Measurements from ENCODE around the gene BEST4.
"Not testable (repeated sequence)": the region's sequence is repeated elsewhere in the genome, so short reads cannot be mapped to it uniquely, and the experiment has no call there.

The BEST4 gene

DNA sequence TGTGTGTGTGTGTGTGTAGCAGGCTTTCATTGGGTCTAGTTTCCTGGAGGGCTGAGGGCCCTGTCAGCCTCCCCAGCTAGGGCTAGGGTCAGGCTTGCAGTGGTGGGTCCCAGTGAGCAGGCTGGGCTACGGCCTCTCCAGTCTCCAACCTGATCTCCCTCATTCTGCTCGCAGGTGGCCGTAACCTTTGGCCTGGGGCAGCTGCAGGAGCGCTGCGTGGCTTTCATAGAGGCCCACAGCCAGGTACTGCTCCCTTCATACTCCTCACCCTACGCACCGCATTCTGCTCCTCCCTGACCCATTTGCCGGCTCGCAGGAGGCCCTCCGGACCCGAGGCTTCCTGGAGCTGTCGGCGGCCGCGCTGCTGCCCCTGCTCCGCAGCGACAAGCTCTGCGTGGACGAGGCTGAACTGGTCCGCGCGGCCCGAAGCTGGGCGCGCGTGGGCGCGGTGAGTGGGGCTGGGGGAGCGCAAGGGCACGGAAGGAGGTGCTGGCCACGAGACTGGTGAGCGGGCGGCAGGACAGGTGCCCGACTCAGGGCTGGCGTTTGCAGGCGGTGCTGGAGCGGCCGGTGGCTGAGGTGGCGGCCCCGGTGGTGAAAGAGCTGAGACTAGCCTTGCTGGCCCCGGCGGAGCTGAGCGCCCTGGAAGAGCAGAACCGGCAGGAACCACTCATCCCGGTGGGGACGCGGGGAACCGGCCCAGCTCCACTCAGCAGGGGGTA, 25.0 kb upstream of the BEST4 start:
- Histone ChIP-seq H3K4me1 (ENCODE audit: control insufficient read depth, insufficient read depth, low read length) (peaks cover 22% of the 10 kb centered on the region), H3K4me3 (ENCODE audit: low read length) (peak overlapping the region; percentile 90), H3K27ac (ENCODE audit: low read depth, low read length) (peak overlapping the region; percentile 84), H3K27me3 (ENCODE audit: control insufficient read depth, insufficient read depth, low read length) (no peaks in the 10 kb centered on the region), H3K36me3 (ENCODE audit: control insufficient read depth, insufficient read depth, low read length) (no peaks in the 10 kb centered on the region), H3K9ac (ENCODE audit: low read length) (peak overlapping the region; percentile 41)

DNA sequence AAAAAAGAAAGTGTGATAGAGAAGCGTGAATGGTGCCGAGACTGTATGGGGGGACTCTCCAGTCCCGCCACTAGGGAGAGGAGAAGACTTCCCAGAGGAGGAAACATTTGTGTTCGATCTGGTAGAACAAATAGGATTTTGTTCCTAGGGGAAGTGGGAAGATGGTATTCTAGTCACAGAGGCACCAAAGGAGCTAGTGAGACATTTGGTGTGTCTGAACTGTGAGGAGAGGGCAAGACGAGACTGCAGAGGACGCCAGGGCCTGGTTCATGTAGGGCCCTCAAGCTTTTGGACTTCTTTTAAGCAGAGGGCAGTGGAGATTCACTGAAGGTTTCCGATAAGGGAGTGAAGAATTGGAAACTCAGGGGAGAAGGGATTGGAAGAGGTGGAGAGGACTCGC, 23.3 kb upstream of the BEST4 start:
- H3K4me1 ChIP-seq (ENCODE audit: control insufficient read depth, insufficient read depth, low read length): peaks cover 36% of the 10 kb centered on the region
- no peaks in the 10 kb centered on the region for H3K27me3 ChIP-seq (ENCODE audit: control insufficient read depth, insufficient read depth, low read length)
- H3K4me3 ChIP-seq (ENCODE audit: low read length): no peak overlapping the region
- no peak overlapping the region for H3K9ac ChIP-seq (ENCODE audit: low read length)
- H3K27ac ChIP-seq (ENCODE audit: low read depth, low read length): no peak overlapping the region
- H3K36me3 ChIP-seq (ENCODE audit: control insufficient read depth, insufficient read depth, low read length): no peaks in the 10 kb centered on the region

- Histone ChIP-seq H3K4me1 (ENCODE audit: control insufficient read depth, insufficient read depth, low read length) (peaks cover 36% of the 10 kb centered on the region), H3K27ac (ENCODE audit: low read depth, low read length) (peak overlapping the region; percentile 99), H3K4me3 (ENCODE audit: low read length) (peak overlapping the region; percentile 22)
- H3K36me3 ChIP-seq (ENCODE audit: control insufficient read depth, insufficient read depth, low read length); H3K9ac ChIP-seq (ENCODE audit: low read length); H3K27me3 ChIP-seq (ENCODE audit: control insufficient read depth, insufficient read depth, low read length): not testable (repeated sequence)
These were observed 22.8 kb upstream of the BEST4 start for GRCh38 chr1:44810762-44811105.

GRCh38 chr1:44810101-44810761, 22.3 kb upstream of the BEST4 start:
- Histone ChIP-seq H3K36me3 (ENCODE audit: control insufficient read depth, insufficient read depth, low read length) (no peaks in the 10 kb centered on the region), H3K4me1 (ENCODE audit: control insufficient read depth, insufficient read depth, low read length) (peaks cover 36% of the 10 kb centered on the region), H3K9ac (ENCODE audit: low read length) (no peak overlapping the region), H3K4me3 (ENCODE audit: low read length) (peak overlapping the region; percentile 22), H3K27me3 (ENCODE audit: control insufficient read depth, insufficient read depth, low read length) (no peaks in the 10 kb centered on the region), H3K27ac (ENCODE audit: low read depth, low read length) (peak overlapping the region; percentile 99)

- Histone ChIP-seq H3K4me1 (ENCODE audit: control insufficient read depth, insufficient read depth, low read length) (peaks cover 36% of the 10 kb centered on the region), H3K9ac (ENCODE audit: low read length) (peak overlapping the region; percentile 6), H3K4me3 (ENCODE audit: low read length) (peak overlapping the region; percentile 14), H3K27ac (ENCODE audit: low read depth, low read length) (peak overlapping the region; percentile 99), H3K36me3 (ENCODE audit: control insufficient read depth, insufficient read depth, low read length) (peaks cover 4% of the 10 kb centered on the region), H3K27me3 (ENCODE audit: control insufficient read depth, insufficient read depth, low read length) (no peaks in the 10 kb centered on the region)
These were observed 21.3 kb upstream of the BEST4 start for GRCh38 chr1:44808938-44809917.

DNA sequence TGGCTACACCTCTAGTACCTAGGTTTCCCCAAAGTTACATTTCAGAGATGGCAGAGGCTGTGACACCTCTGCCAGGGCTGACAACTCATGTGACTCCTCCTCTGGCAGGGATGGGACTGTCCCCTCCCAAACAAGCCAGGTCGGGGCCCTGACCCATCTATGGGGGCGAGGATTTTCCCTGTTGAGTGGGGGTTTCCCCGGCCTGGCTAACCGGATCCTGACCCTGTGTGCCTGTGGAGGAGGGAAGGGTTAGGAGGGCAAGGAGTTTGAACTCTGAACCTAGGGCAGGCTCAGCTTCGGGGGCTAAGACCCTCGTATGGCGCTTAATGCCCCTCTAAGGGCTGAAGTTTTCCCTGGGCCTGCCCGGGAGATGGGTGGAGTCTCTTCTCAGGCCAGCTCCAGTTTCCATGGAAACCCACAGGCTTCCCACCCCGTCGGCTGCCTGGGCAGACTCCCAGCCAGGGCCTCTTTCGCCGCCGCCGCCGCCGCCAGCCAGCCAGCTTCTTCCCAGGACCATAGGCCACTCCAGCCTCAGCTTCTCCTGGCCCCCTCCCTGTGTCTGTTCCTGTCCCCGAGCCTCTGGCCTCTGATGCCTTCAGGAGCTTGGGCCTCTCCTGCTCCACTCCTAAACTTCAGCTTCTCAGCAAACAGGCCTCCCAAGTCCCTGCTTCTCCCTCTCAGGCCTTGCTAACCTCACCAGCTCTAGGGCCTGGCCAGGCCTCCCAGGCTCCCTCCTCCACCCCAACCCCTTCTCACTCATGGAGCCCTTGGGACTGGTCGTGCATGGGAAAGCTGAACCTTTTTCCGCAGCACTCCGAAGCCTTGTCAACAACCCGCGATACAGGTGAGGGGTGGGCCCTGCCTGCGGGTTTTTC, 20.3 kb upstream of the BEST4 start, which contains the start of gene BTBD19:
Gene BTBD19 (plus strand): TSS at position 461 of the 875 bp plus-strand sequence. CDS start 298 bp downstream, at position 759.
- peak within 1 kb of the TSS; percentile 99 for H3K27ac ChIP-seq (ENCODE audit: low read depth, low read length)
- peaks cover 4% of the 10 kb centered on the region for H3K36me3 ChIP-seq (ENCODE audit: control insufficient read depth, insufficient read depth, low read length)

GRCh38 chr1:44807364-44808062, 19.5 kb upstream of the BEST4 start:
- H3K27me3 ChIP-seq (ENCODE audit: control insufficient read depth, insufficient read depth, low read length): no peaks in the 10 kb centered on the region
- H3K4me1 ChIP-seq (ENCODE audit: control insufficient read depth, insufficient read depth, low read length): peaks cover 36% of the 10 kb centered on the region
- peak overlapping the region; percentile 48 for H3K4me3 ChIP-seq (ENCODE audit: low read length)
- peak overlapping the region; percentile 99 for H3K27ac ChIP-seq (ENCODE audit: low read depth, low read length)
- peaks cover 10% of the 10 kb centered on the region for H3K36me3 ChIP-seq (ENCODE audit: control insufficient read depth, insufficient read depth, low read length)
- peak overlapping the region; percentile 57 for H3K9ac ChIP-seq (ENCODE audit: low read length)

More for the DNA sequence above, 20.3 kb upstream of the BEST4 start, which contains the start of gene BTBD19:
- H3K4me3 ChIP-seq (ENCODE audit: low read length): peak within 1 kb of the TSS; percentile 48
- peak within 1 kb of the TSS; percentile 57 for H3K9ac ChIP-seq (ENCODE audit: low read length)
- H3K4me1 ChIP-seq (ENCODE audit: control insufficient read depth, insufficient read depth, low read length): peaks cover 36% of the 10 kb centered on the region
- no peaks in the 10 kb centered on the region for H3K27me3 ChIP-seq (ENCODE audit: control insufficient read depth, insufficient read depth, low read length)

- H3K36me3 ChIP-seq (ENCODE audit: control insufficient read depth, insufficient read depth, low read length): peaks cover 15% of the 10 kb centered on the region
- H3K4me1 ChIP-seq (ENCODE audit: control insufficient read depth, insufficient read depth, low read length): peaks cover 38% of the 10 kb centered on the region
- H3K9ac ChIP-seq (ENCODE audit: low read length): peak within 1 kb of the TSS; percentile 57
- H3K27me3 ChIP-seq (ENCODE audit: control insufficient read depth, insufficient read depth, low read length): no peaks in the 10 kb centered on the region
- peak within 1 kb of the TSS; percentile 48 for H3K4me3 ChIP-seq (ENCODE audit: low read length)
- peak within 1 kb of the TSS; percentile 99 for H3K27ac ChIP-seq (ENCODE audit: low read depth, low read length)
These were observed 18.9 kb upstream of the BEST4 start, which contains the start of gene DYNLT4 for GRCh38 chr1:44806704-44807363. Gene DYNLT4 (minus strand): TSS chr1:44807351. CDS start chr1:44806668, 683 bp downstream.

DNA sequence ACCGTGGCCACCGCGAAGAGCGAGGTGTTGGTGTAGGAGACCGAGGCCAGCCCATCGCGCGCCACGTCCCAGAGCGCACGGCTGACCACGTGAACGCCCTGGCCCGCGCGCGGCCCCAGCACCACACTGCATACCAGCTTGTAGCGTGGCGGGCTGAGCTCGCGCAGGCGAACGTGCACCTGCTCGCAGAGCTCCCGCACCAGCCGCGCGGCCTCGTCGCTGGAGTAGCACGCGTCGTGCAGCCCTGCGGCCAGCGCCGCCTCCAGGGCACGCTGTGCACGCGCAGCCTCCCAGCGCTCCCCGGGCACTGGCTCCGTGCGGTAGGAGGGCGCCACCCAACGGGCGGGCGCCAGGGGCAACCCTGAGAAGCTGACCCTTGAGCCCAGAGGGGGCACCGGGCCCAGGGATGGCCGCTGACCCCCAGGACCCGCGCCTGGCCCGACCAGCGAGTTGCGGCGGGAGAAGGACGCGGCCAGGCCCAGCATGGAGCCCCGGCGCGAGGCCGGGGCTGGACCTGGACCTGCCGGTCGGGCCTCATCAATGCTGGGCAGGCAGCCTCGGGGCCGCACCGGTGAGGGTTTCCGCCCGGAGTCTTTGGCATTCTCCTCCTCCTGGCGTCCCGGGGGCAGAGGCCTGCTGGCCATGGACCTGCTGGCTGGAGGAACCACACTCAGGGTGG, 18.2 kb upstream of the BEST4 start:
- Histone ChIP-seq H3K9ac (ENCODE audit: low read length) (no peak overlapping the region), H3K4me3 (ENCODE audit: low read length) (no peak overlapping the region), H3K27me3 (ENCODE audit: control insufficient read depth, insufficient read depth, low read length) (no peaks in the 10 kb centered on the region), H3K27ac (ENCODE audit: low read depth, low read length) (peak overlapping the region; percentile 99), H3K36me3 (ENCODE audit: control insufficient read depth, insufficient read depth, low read length) (peaks cover 16% of the 10 kb centered on the region), H3K4me1 (ENCODE audit: control insufficient read depth, insufficient read depth, low read length) (peaks cover 39% of the 10 kb centered on the region)

DNA sequence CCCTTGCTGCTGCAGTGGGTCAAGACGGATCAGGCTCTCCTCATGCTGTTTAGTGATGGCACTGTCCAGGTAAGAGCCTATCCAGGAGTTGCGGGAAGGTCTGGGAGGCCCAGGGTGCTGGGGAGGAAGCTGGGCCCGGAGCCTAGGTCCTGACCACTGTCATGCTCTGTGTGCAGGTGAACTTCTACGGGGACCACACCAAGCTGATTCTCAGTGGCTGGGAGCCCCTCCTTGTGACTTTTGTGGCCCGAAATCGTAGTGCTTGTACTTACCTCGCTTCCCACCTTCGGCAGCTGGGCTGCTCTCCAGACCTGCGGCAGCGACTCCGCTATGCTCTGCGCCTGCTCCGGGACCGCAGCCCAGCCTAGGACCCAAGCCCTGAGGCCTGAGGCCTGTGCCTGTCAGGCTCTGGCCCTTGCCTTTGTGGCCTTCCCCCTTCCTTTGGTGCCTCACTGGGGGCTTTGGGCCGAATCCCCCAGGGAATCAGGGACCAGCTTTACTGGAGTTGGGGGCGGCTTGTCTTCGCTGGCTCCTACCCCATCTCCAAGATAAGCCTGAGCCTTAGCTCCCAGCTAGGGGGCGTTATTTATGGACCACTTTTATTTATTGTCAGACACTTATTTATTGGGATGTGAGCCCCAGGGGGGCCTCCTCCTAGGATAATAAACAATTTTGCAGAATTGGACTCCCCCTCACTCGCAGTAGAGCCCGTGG, 17.5 kb upstream of the BEST4 start:
- Histone ChIP-seq H3K27me3 (ENCODE audit: control insufficient read depth, insufficient read depth, low read length) (no peaks in the 10 kb centered on the region), H3K36me3 (ENCODE audit: control insufficient read depth, insufficient read depth, low read length) (peaks cover 16% of the 10 kb centered on the region), H3K4me3 (ENCODE audit: low read length) (no peak overlapping the region), H3K9ac (ENCODE audit: low read length) (no peak overlapping the region), H3K27ac (ENCODE audit: low read depth, low read length) (no peak overlapping the region), H3K4me1 (ENCODE audit: control insufficient read depth, insufficient read depth, low read length) (peaks cover 42% of the 10 kb centered on the region)
